Subcutaneous abdominal adipose tissue (tissue), 5 donors: Measurements from ENCODE around the gene PRKD1.

Experiments used
- H3K27ac ChIP-seq: one replicate; pipeline ENCODE4 v1.7.0; 2013; ENCODE audit warnings: low read depth, mild to moderate bottlenecking, inconsistent platforms, low read length, moderate library complexity
- H3K27me3 ChIP-seq, 5 donors: one replicate each; pipeline ENCODE4 v1.7.0; 2013; ENCODE audit warnings: low read length in 5 of 5, inconsistent platforms in 1 of 5; ENCODE audit not compliant: control insufficient read depth in 5 of 5, insufficient read depth in 4 of 5
- H3K36me3 ChIP-seq, 5 donors: one replicate each; pipeline ENCODE4 v1.7.0; 2013; ENCODE audit warnings: low read length in 5 of 5; ENCODE audit not compliant: control insufficient read depth in 5 of 5, insufficient read depth in 5 of 5
- H3K4me1 ChIP-seq, 5 donors: one replicate each; pipeline ENCODE4 v1.7.0; 2013; ENCODE audit warnings: low read length in 5 of 5, mild to moderate bottlenecking in 3 of 5, moderate library complexity in 1 of 5; ENCODE audit not compliant: control insufficient read depth in 5 of 5, insufficient read depth in 5 of 5
- H3K4me3 ChIP-seq, 5 donors: one replicate each; pipeline ENCODE4 v1.7.0; 2013; ENCODE audit warnings: low read length in 5 of 5, low read depth in 1 of 5
- H3K9ac ChIP-seq, 5 donors: one replicate each; pipeline ENCODE4 v1.7.0; 2013; ENCODE audit warnings: low read length in 5 of 5, mild to moderate bottlenecking in 4 of 5, moderate library complexity in 3 of 5
- H3K9me3 ChIP-seq, 5 donors: one replicate each; pipeline ENCODE4 v1.7.0; 2013; ENCODE audit warnings: low read length in 5 of 5; ENCODE audit not compliant: control insufficient read depth in 5 of 5
- donor health status: healthy.
- donor health status: healthy.
- donor health status: healthy.
- donor health status: healthy.
- donor health status: healthy.

PRKD1 gene

DNA sequence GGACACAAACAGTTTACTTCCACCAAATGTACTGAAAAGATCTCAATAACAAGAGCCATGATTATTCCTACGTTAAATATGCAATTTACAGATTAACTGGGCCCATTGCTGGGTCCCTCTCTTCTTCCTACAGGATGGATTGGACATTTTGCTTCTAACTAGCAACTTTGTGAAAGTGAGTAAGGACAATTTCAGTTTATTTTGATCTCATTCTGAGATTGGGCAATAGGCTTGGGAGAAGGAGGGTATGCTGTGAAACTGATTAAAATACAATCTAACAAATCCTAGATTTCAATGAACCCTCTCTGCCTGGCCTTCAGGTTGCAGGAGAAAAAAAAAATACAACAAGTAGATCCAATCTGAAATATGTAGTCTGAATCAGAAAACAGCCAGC lies 121.5 kb downstream of the PRKD1 start:
- no peaks in the 10 kb centered on the region for H3K36me3 ChIP-seq
- H3K27ac ChIP-seq, result no peak overlapping the region

DNA sequence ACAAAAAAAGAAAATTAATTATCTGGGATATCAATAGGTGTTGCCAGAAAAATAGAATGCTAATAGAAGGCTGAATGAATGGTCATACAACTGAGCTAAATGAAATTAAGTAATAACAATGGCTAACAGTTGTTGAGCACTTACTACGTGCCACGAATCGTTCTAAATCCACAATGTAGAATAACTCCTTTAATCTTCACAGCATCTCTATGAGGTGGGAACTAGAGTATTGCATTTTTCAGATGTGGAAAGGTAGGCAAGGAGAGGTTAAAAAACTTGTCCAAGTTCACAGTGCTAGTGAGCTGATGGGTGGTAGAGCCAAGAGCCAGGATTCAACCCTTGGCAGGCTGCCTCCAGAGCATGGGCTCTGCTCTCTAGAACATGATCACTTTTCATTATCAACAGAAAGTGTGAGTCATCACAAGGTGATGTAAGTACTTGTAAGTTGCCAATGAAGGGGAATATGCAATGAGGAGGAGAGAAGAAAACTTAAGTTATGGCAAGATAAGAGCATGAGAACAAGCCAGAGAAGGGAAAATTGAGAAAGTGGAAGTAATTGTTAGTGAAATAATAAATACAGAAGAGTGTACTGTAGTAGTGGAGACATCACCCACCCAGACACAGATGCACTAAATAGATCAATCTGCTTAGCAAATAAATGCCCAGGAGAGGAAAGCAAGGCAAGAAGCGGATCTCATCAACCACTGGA lies 122.1 kb downstream of the PRKD1 start:
- Histone ChIP-seq H3K27ac (no peak overlapping the region), H3K4me3 (no peak overlapping the region), H3K4me1 (peaks cover 0 to 7% (median 6%) of the 10 kb centered on the region in 5 donors), H3K9ac (no peak overlapping the region), H3K36me3 (no peaks in the 10 kb centered on the region), H3K9me3 (no peaks in the 10 kb centered on the region), H3K27me3 (no peaks in the 10 kb centered on the region)

More for the DNA sequence above, 121.5 kb downstream of the PRKD1 start:
- Histone ChIP-seq H3K9ac (no peak overlapping the region), H3K9me3 (no peaks in the 10 kb centered on the region), H3K4me1 (peaks cover 0 to 11% (median 9%) of the 10 kb centered on the region in 5 donors), H3K27me3 (no peaks in the 10 kb centered on the region), H3K4me3 (no peak overlapping the region)

DNA sequence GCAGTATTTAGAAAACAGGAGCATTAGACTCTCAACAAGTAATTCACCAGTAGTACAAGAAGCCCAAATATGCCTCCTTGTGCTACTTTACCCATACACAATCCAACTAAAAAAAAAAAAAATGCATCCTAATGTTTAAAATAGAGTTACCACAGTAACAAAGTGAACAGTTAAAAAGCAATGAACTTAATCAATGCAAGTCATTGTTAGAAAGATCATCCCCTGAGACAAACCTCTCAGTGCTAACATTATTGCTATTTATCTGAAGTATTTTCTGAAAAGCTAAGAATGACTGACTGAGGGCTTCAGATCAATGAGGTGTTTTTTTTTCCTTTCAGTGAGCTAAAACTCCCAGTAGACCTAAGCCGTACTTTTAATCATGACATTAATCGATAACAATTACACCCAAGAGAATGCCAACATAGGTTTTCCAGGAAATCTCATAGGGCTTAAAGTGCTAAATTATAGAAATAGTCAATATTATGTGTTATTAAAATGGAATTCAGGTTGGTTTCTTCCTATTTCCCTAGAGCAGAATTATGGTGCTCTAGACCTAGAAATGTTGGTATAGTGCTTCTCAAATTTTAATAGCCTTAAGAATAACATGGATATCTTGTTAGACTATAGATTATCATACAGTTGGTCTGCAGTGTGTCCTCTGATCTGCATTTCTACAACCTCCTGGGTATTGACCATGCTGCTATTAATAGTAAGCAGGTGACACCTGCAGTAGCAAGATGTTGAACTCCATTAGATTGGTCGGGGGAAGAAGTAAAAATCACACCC lies 123.0 kb downstream of the PRKD1 start:
- Histone ChIP-seq H3K4me1 (peaks cover 0 to 5% (median 0%) of the 10 kb centered on the region in 5 donors), H3K27me3 (no peaks in the 10 kb centered on the region)

DNA sequence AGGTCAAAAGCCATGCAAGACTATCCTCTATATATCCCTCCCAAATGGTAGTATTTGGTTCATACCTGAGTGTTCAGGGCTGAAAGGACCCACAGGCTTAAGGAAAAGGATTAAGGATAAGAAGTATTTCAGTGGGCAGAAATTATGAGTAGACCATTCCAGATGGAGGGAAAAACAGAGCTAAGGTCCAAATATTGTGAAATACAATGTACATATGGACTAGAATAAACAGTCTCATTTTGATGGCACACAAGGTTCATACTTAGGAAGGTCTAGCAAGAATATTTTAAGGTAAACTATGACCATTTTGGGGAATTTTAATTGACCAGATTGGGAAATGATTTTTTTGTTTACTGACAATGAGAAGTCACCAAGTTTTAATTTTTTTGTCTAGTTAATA lies 124.6 kb downstream of the PRKD1 start:
- Histone ChIP-seq H3K27ac (no peak overlapping the region), H3K9ac (no peak overlapping the region), H3K4me3 (no peak overlapping the region), H3K36me3 (no peaks in the 10 kb centered on the region), H3K27me3 (no peaks in the 10 kb centered on the region), H3K4me1 (peaks cover 0 to 5% (median 0%) of the 10 kb centered on the region in 5 donors), H3K9me3 (no peaks in the 10 kb centered on the region)

More for the DNA sequence above, 123.0 kb downstream of the PRKD1 start:
- no peak overlapping the region for H3K9ac ChIP-seq
- H3K27ac ChIP-seq, result no peak overlapping the region
- no peak overlapping the region for H3K4me3 ChIP-seq
- no peaks in the 10 kb centered on the region for H3K9me3 ChIP-seq
- no peaks in the 10 kb centered on the region for H3K36me3 ChIP-seq

DNA sequence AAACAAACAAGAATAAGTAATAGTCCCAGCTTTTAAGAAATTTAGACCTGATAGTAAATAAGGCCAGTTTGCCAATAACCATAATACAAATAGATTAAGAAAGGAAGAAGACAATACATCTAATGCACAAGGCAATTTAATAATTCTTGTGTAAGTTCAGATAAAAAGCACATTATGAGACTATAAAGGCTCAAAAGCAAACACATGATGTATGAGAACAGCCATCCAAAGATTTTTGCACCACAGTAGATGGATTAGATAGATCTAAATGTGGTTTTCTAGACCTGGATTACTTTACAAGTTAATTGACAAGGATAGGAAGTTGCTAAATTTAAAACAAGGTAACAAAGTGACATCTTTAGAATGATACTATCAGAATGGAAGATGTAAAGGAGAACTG lies 125.4 kb downstream of the PRKD1 start:
- no peaks in the 10 kb centered on the region for H3K9me3 ChIP-seq
- no peak overlapping the region for H3K4me3 ChIP-seq
- no peaks in the 10 kb centered on the region for H3K27me3 ChIP-seq
- no peak overlapping the region for H3K9ac ChIP-seq
- H3K27ac ChIP-seq, result no peak overlapping the region
- no peaks in the 10 kb centered on the region for H3K36me3 ChIP-seq
- peaks cover 0 to 5% (median 0%) of the 10 kb centered on the region in 5 donors for H3K4me1 ChIP-seq

DNA sequence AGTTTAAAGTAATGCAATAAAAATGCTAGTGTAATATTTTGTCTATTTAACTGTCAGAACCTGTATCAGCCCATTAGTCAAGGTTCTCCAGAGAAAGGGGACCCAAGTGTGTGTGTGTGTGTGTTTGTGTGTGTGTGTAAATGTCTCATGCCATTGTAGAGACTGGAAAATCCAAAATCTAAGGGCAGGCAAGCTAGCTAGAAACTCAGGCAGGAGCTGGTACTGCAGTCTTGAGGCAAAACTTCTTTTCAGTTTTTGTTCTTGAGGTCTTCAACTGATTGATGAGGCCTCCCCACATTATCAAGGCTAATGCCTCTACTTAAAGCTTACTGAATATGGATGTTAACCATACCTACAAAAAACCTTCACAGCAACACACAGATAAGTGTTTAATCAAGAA lies 126.7 kb downstream of the PRKD1 start:
- Histone ChIP-seq H3K4me1 (peaks cover 0 to 5% (median 0%) of the 10 kb centered on the region in 5 donors), H3K36me3 (no peaks in the 10 kb centered on the region), H3K4me3 (no peak overlapping the region), H3K9ac (no peak overlapping the region), H3K9me3 (no peaks in the 10 kb centered on the region), H3K27me3 (no peaks in the 10 kb centered on the region), H3K27ac (no peak overlapping the region)

DNA sequence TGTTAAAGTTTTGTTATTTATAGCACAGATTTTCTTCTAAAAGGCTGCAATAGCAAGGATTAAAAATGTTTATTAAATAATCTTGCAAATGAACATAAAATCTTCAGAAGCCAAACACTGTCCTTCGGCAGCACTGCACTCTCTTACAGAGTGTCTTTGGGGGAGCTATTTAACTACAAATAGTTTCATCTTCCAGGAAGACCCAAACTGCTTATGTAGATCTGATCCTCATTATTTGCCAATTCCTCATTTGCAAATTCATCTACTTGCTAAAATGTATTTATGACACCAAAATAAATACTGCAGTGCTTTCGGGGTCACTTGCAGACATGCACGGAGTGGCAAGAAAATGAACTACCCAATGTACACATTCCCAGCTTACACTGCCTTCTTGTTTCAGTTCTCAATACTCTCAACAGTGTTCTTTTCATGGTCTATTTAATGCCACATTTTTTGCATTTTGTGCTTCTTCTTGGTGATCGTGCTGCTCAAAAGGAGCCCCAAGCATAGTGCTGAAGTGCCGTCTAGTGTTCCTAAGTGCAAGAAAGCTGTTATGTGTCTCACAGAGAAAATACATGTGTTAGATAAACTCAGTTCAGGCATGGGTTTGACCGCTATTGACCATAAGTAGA lies 128.1 kb downstream of the PRKD1 start:
- Histone ChIP-seq H3K9me3 (no peaks in the 10 kb centered on the region), H3K27me3 (no peaks in the 10 kb centered on the region), H3K4me1 (no peaks in the 10 kb centered on the region), H3K27ac (no peak overlapping the region), H3K36me3 (no peaks in the 10 kb centered on the region), H3K9ac (no peak overlapping the region), H3K4me3 (no peak overlapping the region)

DNA sequence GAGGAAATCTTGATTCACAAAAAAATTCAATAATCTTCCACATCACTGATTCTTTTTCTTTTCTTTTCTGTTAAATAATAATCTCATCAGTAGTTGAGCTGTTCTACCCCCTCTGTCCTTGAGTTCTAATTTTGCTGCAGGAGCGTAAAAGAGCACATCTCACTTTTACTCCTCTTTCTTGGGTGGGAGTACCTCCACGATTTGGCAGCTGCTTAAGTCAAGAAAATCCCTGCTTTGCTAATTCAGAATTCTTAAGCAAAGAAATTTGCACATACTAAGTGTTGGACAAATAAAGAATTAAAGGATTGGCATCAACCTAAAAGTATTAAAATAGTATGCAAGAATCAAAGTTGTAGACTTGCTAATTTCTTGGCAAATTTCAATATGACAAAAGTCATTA lies 128.8 kb downstream of the PRKD1 start:
- H3K4me3 ChIP-seq, result no peak overlapping the region
- no peaks in the 10 kb centered on the region for H3K4me1 ChIP-seq
- H3K9me3 ChIP-seq, result no peaks in the 10 kb centered on the region
- no peak overlapping the region for H3K27ac ChIP-seq
- no peaks in the 10 kb centered on the region for H3K27me3 ChIP-seq
- H3K36me3 ChIP-seq, result no peaks in the 10 kb centered on the region
- no peak overlapping the region for H3K9ac ChIP-seq

DNA sequence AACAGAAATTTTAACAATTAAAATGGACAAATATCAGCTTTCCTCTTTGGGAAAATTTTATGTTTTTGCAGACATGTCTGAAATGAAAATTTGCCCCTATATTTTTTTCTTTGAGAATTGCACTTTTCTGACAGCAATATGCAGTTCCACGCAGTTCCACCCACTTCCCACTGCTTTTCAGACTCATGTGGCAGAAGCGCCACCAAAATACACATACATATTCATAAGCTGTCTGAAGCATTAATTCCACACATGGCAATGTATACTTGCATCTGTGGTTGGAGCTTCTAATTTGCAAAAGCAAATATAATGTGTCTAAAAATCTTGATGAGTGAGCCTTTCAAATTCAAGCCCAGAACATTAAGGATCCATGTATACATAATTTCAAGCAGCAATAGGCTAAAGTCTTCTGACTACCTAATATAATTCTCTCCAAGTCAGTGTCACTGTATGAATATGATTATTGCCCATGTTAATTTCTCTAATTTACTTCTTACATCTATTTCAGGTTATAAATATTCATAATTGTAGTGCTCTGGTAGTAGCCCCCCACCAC lies 129.5 kb downstream of the PRKD1 start:
- H3K4me1 ChIP-seq, result no peaks in the 10 kb centered on the region
- no peaks in the 10 kb centered on the region for H3K36me3 ChIP-seq
- no peak overlapping the region for H3K9ac ChIP-seq
- no peaks in the 10 kb centered on the region for H3K9me3 ChIP-seq
- no peak overlapping the region for H3K4me3 ChIP-seq
- H3K27me3 ChIP-seq, result no peaks in the 10 kb centered on the region
- no peak overlapping the region for H3K27ac ChIP-seq

DNA sequence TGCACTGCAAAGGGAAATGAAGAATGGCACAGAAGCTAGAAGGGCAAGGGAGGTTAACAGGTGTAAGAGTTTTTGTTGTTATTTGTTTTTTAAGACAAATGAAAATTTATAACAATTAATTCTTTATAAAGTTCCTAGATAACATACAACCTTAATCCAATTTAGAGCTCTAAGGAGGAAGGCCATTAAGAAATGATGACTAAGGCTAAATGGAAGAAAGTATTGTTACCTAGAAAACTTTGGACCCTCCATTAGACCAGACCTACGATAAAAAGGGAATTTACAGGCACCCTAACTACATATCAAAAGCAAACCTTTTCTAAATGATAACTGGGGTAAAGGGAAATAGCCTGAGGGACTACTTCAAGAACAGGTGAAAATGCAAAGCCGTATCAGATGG lies 130.8 kb downstream of the PRKD1 start:
- H3K4me3 ChIP-seq, result no peak overlapping the region
- no peaks in the 10 kb centered on the region for H3K27me3 ChIP-seq
- no peak overlapping the region for H3K9ac ChIP-seq
- no peak overlapping the region for H3K27ac ChIP-seq
- H3K9me3 ChIP-seq, result no peaks in the 10 kb centered on the region
- no peaks in the 10 kb centered on the region for H3K36me3 ChIP-seq
- H3K4me1 ChIP-seq, result no peaks in the 10 kb centered on the region
